Measurements from ENCODE around the gene ATP1B3.

DNA sequence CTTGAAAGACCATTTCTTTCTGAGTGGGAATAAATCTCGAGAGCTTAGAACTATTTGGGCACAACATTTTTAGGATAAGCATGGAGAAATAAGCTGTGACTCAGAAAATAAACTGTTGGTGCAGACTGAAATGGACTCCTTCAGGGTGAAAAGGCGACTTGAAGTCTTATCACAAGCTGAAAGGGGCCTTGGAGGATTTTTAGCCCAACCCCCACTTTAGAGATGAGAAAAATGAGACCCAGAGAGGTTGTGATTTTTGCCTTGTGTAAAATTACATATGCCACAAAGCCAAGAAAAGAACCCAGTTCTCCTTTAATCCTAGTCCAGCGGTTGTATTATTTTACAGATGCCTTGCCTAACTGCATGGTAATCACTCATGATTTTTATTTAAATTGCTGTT, 1.5 kb downstream of the ATP1B3 start:
- TF ChIP-seq POLR2A (IDR thresholded peaks at IDR 0.05), result no peak
- TF ChIP-seq, protein P1, sequence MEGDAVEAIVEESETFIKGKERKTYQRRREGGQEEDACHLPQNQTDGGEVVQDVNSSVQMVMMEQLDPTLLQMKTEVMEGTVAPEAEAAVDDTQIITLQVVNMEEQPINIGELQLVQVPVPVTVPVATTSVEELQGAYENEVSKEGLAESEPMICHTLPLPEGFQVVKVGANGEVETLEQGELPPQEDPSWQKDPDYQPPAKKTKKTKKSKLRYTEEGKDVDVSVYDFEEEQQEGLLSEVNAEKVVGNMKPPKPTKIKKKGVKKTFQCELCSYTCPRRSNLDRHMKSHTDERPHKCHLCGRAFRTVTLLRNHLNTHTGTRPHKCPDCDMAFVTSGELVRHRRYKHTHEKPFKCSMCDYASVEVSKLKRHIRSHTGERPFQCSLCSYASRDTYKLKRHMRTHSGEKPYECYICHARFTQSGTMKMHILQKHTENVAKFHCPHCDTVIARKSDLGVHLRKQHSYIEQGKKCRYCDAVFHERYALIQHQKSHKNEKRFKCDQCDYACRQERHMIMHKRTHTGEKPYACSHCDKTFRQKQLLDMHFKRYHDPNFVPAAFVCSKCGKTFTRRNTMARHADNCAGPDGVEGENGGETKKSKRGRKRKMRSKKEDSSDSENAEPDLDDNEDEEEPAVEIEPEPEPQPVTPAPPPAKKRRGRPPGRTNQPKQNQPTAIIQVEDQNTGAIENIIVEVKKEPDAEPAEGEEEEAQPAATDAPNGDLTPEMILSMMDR (IDR thresholded peaks at IDR 0.05), result no peak
